K562 (cell line): ENCODE results near the gene TMOD2. TPM values are rescaled to one million over a fixed set of nuclear protein-coding genes. Genes with fewer than 3 reads are reported as not detected.

ENCODE experiments used
- CTBP1 ChIP-seq: fragments of 450-650 bp; IDR thresholded peaks from 2 replicates; pipeline ENCODE4 v1.6.1; 2016; ENCODE audit warnings: borderline replicate concordance
- E2F3 ChIP-seq: fragments of 250-450 bp; sonication (Bioruptor Pico); IDR thresholded peaks from 2 replicates; pipeline ENCODE4 v1.4.0; 2020; ENCODE audit warnings: mild to moderate bottlenecking
- KHSRP ChIP-seq: fragments of 450-650 bp; IDR thresholded peaks from 2 replicates; pipeline ENCODE4 v1.6.1; 2017
- NFIC ChIP-seq: fragments of 450-650 bp; IDR thresholded peaks from 2 replicates; pipeline ENCODE4 v1.6.1; 2017; ENCODE audit warnings: mild to moderate bottlenecking, inconsistent platforms
- POLR3A ChIP-seq: IDR thresholded peaks from 2 replicates; pipeline ENCODE4 v1.6.1; 2011; ENCODE audit warnings: borderline replicate concordance, mild to moderate bottlenecking, moderate library complexity; ENCODE audit not compliant: insufficient read length, insufficient read depth; ENCODE audit errors: extremely low read depth
- SMARCE1 ChIP-seq: fragments of 450-650 bp; IDR thresholded peaks from 2 replicates; pipeline ENCODE4 v1.7.1; 2016; ENCODE audit warnings: mild to moderate bottlenecking
- TEAD4 ChIP-seq, 2 experiments: sonication (generic) in 1 of 2; formaldehyde crosslinking in 1 of 2; IDR thresholded peaks; 2 replicates each; pipeline versions ENCODE4 v1.6.1 to v1.8.0; 2012 to 2022; ENCODE audit warnings: borderline replicate concordance in 1 of 2, inconsistent platforms in 1 of 2, low read length in 1 of 2, mild to moderate bottlenecking in 1 of 2, missing genetic modification reagents in 1 of 2
- ZKSCAN3 ChIP-seq: fragments of 250-450 bp; sonication (Bioruptor Pico); IDR thresholded peaks from 2 replicates; pipeline ENCODE4 v1.4.0; 2020
- ZNF561 ChIP-seq: fragments of 450-650 bp; formaldehyde crosslinking; conservative IDR thresholded peaks from 2 replicates; pipeline ENCODE4 v1.4.0; 2020; ENCODE audit warnings: mild to moderate bottlenecking, moderate library complexity
- ZNF830 ChIP-seq: fragments of 250-450 bp; sonication (Bioruptor Pico); IDR thresholded peaks from 2 replicates; pipeline ENCODE4 v1.5.0; 2021; ENCODE audit warnings: mild to moderate bottlenecking
- polyA plus RNA-seq, 8 experiments: library from polyadenylated mRNA; depleted of rRNA in 4 of 8; stranded (reverse) in 5 of 8; unstranded in 3 of 8; fragments of >200 nt; fragmentation: Nextera tagmentation in 2 of 8; fragmentation: Illumina TruSeq in 1 of 8; extraction: Ambion mirVana in 2 of 8; extraction: Trizol in 1 of 8; gene quantifications; 2 replicates each; pipeline versions ENCODE4 v1.2.1 to v1.2.3, GENCODE V29; 2011 to 2014; ENCODE audit warnings: inconsistent platforms in 1 of 8, missing spikeins in 1 of 8
- total RNA-seq, 7 experiments: library from RNA; depleted of rRNA in 6 of 7; stranded (reverse); fragments of >200 nt in 6 of 7; fragmentation: Illumina TruSeq in 2 of 7; extraction: Trizol in 2 of 7; gene quantifications; 2 replicates each; pipeline versions ENCODE4 v1.2.1 to v1.2.3, GENCODE V29; 2011 to 2021; ENCODE audit warnings: low replicate concordance in 1 of 7
- TF ChIP-seq, protein P1 (sequence below): fragments of 450-650 bp; IDR thresholded peaks from 2 replicates; pipeline ENCODE4 v1.6.1; 2016; ENCODE audit warnings: low read depth
- TF ChIP-seq, protein P2 (sequence below): fragments of 450-650 bp; IDR thresholded peaks from 2 replicates; pipeline ENCODE4 v1.6.1; 2018; ENCODE audit not compliant: partially characterized antibody

TMOD2 gene
- total and polyA plus RNA-seq, 9 of the 15 experiments (the other 6 are each of a cell fraction or from before 2014, with no cell fraction given), result 0.49 to 3.8 (median 3.0) TPM

DNA sequence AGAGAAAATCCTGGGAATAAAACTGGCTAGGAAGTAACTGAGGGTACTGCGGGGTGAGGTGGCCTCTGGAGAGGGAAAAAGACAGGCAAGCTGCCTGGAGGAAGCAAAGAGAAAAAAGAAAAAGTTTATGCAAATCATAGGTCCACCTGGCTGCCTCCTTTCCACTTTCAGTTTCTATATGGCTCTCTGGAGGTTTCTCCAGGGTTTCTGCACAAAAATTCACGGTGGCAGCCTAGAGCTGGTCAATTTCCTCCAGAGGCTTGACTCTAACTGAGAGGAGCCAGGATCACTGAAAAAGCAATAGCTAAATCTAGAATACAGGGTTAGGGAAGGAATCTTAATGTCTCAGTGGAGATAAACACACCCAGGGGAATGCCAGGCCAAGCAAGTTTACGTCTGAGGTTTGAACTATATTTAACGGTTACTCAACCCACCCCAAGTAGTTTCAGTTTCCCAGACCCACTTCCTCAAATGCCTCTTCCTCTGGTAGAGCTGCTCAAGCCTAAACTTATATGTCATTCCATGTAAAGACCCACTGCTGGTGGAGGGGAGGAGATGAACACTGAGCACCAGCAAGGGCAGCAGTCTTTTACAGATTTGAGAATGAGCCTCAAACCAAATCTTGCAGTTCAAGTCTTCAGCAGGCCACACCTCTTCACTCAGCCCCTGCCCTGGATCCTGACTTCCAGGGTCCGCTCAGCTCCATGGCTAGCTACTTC is 19.7 kb upstream of the TMOD2 start (continued):
- TF ChIP-seq, protein P1, sequence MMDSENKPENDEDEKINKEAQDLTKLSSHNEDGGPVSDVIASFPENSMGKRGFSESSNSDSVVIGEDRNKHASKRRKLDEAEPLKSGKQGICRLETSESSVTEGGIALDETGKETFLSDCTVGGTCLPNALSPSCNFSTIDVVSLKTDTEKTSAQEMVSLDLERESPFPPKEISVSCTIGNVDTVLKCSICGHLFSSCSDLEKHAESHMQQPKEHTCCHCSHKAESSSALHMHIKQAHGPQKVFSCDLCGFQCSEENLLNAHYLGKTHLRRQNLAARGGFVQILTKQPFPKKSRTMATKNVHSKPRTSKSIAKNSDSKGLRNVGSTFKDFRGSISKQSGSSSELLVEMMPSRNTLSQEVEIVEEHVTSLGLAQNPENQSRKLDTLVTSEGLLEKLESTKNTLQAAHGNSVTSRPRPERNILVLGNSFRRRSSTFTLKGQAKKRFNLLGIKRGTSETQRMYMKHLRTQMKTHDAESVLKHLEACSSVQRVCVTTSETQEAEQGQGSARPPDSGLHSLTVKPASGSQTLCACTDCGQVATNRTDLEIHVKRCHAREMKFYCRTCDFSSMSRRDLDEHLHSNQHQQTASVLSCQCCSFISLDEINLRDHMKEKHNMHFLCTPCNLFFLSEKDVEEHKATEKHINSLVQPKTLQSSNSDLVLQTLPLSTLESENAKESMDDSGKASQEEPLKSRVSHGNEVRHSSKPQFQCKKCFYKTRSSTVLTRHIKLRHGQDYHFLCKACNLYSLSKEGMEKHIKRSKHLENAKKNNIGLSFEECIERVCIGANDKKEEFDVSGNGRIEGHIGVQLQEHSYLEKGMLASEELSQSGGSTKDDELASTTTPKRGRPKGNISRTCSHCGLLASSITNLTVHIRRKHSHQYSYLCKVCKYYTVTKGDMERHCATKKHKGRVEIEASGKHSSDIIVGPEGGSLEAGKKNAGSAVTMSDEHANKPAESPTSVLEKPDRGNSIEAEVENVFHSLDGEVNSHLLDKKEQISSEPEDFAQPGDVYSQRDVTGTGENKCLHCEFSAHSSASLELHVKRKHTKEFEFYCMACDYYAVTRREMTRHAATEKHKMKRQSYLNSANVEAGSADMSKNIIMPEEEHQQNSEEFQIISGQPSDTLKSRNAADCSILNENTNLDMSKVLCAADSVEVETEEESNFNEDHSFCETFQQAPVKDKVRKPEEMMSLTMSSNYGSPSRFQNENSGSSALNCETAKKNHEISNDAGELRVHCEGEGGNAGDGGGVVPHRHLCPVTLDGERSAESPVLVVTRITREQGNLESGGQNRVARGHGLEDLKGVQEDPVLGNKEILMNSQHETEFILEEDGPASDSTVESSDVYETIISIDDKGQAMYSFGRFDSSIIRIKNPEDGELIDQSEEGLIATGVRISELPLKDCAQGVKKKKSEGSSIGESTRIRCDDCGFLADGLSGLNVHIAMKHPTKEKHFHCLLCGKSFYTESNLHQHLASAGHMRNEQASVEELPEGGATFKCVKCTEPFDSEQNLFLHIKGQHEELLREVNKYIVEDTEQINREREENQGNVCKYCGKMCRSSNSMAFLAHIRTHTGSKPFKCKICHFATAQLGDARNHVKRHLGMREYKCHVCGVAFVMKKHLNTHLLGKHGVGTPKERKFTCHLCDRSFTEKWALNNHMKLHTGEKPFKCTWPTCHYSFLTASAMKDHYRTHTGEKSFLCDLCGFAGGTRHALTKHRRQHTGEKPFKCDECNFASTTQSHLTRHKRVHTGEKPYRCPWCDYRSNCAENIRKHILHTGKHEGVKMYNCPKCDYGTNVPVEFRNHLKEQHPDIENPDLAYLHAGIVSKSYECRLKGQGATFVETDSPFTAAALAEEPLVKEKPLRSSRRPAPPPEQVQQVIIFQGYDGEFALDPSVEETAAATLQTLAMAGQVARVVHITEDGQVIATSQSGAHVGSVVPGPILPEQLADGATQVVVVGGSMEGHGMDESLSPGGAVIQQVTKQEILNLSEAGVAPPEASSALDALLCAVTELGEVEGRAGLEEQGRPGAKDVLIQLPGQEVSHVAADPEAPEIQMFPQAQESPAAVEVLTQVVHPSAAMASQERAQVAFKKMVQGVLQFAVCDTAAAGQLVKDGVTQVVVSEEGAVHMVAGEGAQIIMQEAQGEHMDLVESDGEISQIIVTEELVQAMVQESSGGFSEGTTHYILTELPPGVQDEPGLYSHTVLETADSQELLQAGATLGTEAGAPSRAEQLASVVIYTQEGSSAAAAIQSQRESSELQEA, result no peak
- no peak for TF ChIP-seq E2F3 (CRISPR knock-in tag)
- no peak for TF ChIP-seq POLR3A
- TF ChIP-seq, protein P2, sequence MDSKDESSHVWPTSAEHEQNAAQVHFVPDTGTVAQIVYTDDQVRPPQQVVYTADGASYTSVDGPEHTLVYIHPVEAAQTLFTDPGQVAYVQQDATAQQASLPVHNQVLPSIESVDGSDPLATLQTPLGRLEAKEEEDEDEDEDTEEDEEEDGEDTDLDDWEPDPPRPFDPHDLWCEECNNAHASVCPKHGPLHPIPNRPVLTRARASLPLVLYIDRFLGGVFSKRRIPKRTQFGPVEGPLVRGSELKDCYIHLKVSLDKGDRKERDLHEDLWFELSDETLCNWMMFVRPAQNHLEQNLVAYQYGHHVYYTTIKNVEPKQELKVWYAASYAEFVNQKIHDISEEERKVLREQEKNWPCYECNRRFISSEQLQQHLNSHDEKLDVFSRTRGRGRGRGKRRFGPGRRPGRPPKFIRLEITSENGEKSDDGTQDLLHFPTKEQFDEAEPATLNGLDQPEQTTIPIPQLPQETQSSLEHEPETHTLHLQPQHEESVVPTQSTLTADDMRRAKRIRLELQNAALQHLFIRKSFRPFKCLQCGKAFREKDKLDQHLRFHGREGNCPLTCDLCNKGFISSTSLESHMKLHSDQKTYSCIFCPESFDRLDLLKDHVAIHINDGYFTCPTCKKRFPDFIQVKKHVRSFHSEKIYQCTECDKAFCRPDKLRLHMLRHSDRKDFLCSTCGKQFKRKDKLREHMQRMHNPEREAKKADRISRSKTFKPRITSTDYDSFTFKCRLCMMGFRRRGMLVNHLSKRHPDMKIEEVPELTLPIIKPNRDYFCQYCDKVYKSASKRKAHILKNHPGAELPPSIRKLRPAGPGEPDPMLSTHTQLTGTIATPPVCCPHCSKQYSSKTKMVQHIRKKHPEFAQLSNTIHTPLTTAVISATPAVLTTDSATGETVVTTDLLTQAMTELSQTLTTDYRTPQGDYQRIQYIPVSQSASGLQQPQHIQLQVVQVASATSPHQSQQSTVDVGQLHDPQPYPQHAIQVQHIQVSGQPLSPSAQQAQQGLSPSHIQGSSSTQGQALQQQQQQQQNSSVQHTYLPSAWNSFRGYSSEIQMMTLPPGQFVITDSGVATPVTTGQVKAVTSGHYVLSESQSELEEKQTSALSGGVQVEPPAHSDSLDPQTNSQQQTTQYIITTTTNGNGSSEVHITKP, result peak; percentile 18
- no peak for TF ChIP-seq KHSRP
- peak; percentile 52; the same call in 1 of the 2 replicates for TF ChIP-seq SMARCE1
- TF ChIP-seq TEAD4 (IDR thresholded peaks at IDR 0.05; ENCODE audit: low read length), result peak; percentile 13; the same call in 1 of the 2 replicates
- TF ChIP-seq TEAD4 (CRISPR knock-in tag; IDR thresholded peaks at IDR 0.05; ENCODE audit: borderline replicate concordance), result no peak
- TF ChIP-seq NFIC, result no peak
- peak; percentile 28; the same call in 1 of the 2 replicates for TF ChIP-seq CTBP1
- no peak for TF ChIP-seq ZKSCAN3 (CRISPR knock-in tag)
- TF ChIP-seq ZNF830 (CRISPR knock-in tag), result no peak
- no peak for TF ChIP-seq ZNF561 (CRISPR knock-in tag)
